Hepatocyte (in vitro differentiated cells): ENCODE measurements around the gene RAPGEF4. TPM values are rescaled to one million over a fixed set of nuclear protein-coding genes. Genes with fewer than 3 reads are reported as not detected.

Source experiments
- DNase-seq: peaks from one replicate; pipeline ENCODE4 v3.0.0-alpha.2; 2016; ENCODE audit warnings: low spot score
- H2AFZ ChIP-seq: fragments of 200-600 bp; sonication (generic); 2 replicates; pipeline ENCODE4 v1.6.0; 2016; ENCODE audit warnings: antibody characterized with exemption, mild to moderate bottlenecking
- H3K27ac ChIP-seq: fragments of 200-600 bp; sonication (generic); 2 replicates; pipeline ENCODE4 v1.5.1; 2016; ENCODE audit warnings: mild to moderate bottlenecking
- H3K27me3 ChIP-seq: fragments of 200-600 bp; sonication (generic); 2 replicates; pipeline ENCODE4 v1.6.1; 2016
- H3K36me3 ChIP-seq: fragments of 200-600 bp; sonication (generic); replicated peaks from 2 replicates; pipeline ENCODE4 v1.5.1; 2016; ENCODE audit warnings: low read depth; ENCODE audit not compliant: insufficient read depth
- H3K4me1 ChIP-seq: fragments of 200-600 bp; sonication (generic); 2 replicates; pipeline ENCODE4 v1.5.1; 2016; ENCODE audit warnings: mild to moderate bottlenecking, moderate library complexity; ENCODE audit not compliant: insufficient read depth
- H3K4me2 ChIP-seq: fragments of 200-600 bp; sonication (generic); 2 replicates; pipeline ENCODE4 v1.6.0; 2016
- H3K4me3 ChIP-seq: fragments of 200-600 bp; sonication (generic); 2 replicates; pipeline ENCODE4 v1.5.1; 2016; ENCODE audit warnings: mild to moderate bottlenecking
- H3K79me2 ChIP-seq: fragments of 200-600 bp; sonication (generic); 2 replicates; pipeline ENCODE4 v1.6.0; 2017; ENCODE audit warnings: mild to moderate bottlenecking
- H3K9me2 ChIP-seq: fragments of 200-600 bp; sonication (generic); replicated peaks from 2 replicates; pipeline ENCODE4 v1.6.0; 2017; ENCODE audit warnings: mild to moderate bottlenecking; ENCODE audit not compliant: insufficient read depth
- H3K9me3 ChIP-seq: fragments of 200-600 bp; sonication (generic); 2 replicates; pipeline ENCODE4 v1.5.1; 2016; ENCODE audit warnings: low read depth, mild to moderate bottlenecking
- H4K20me1 ChIP-seq: fragments of 200-600 bp; sonication (generic); 2 replicates; pipeline ENCODE4 v1.6.0; 2016; ENCODE audit warnings: mild to moderate bottlenecking; ENCODE audit not compliant: insufficient read depth, poor library complexity, severe bottlenecking
- EZH2 ChIP-seq: fragments of 200-600 bp; sonication (generic); IDR thresholded peaks from 2 replicates; pipeline ENCODE4 v1.6.1; 2016; ENCODE audit warnings: antibody characterized with exemption, mild to moderate bottlenecking, borderline replicate concordance
- EZH2phosphoT487 ChIP-seq: fragments of 200-600 bp; sonication (generic); IDR thresholded peaks from one replicate; pipeline ENCODE4 v1.6.1; 2018; ENCODE audit warnings: antibody characterized with exemption, mild to moderate bottlenecking, low read depth, moderate library complexity; ENCODE audit not compliant: unreplicated experiment, severe bottlenecking
- WGBS: methylation state at CpG from one replicate; pipeline ENCODE4 v1.1.6; 2016; ENCODE audit warnings: low lambda C conversion rate; ENCODE audit errors: missing lambda C conversion rate; 5-methylcytosine and 5-hydroxymethylcytosine counted together
- polyA plus RNA-seq: library from polyadenylated mRNA; unstranded; fragments of >200 nt; fragmentation: Nextera tagmentation; extraction: Ambion mirVana; gene quantifications from 2 replicates; pipeline ENCODE4 v1.2.1, GENCODE V29; 2016
- total RNA-seq: library from RNA; depleted of rRNA; stranded (reverse); fragments of >200 nt; gene quantifications from 2 replicates; pipeline ENCODE4 v1.2.3, GENCODE V29; 2014
- TF ChIP-seq, protein P1 (sequence below): fragments of 200-600 bp; sonication (generic); IDR thresholded peaks from 2 replicates; pipeline ENCODE4 v1.5.1; 2016; ENCODE audit warnings: antibody characterized with exemption, mild to moderate bottlenecking; ENCODE audit not compliant: poor library complexity

The RAPGEF4 gene
- total and polyA plus RNA-seq, 2 experiments from 2014 or later: 1.9 to 2.0 TPM

- Histone ChIP-seq H3K9me2 (no peaks in the 10 kb centered on the region), H3K79me2 (no peaks in the 10 kb centered on the region), H3K27ac (peak overlapping the region; percentile 45), H3K4me1 (peaks cover 16% of the 10 kb centered on the region), H3K4me2 (peak overlapping the region; percentile 6), H3K4me3 (no peak overlapping the region), H3K27me3 (no peaks in the 10 kb centered on the region), H3K9me3 (no peaks in the 10 kb centered on the region), H3K36me3 (no peaks in the 10 kb centered on the region), H2AFZ (no peak overlapping the region), H4K20me1 (no peaks in the 10 kb centered on the region)
- 65% methylated on average over 14 of the region's 14 CpGs for WGBS
- peak; percentile 75 for DNase-seq
- TF ChIP-seq, protein P1, sequence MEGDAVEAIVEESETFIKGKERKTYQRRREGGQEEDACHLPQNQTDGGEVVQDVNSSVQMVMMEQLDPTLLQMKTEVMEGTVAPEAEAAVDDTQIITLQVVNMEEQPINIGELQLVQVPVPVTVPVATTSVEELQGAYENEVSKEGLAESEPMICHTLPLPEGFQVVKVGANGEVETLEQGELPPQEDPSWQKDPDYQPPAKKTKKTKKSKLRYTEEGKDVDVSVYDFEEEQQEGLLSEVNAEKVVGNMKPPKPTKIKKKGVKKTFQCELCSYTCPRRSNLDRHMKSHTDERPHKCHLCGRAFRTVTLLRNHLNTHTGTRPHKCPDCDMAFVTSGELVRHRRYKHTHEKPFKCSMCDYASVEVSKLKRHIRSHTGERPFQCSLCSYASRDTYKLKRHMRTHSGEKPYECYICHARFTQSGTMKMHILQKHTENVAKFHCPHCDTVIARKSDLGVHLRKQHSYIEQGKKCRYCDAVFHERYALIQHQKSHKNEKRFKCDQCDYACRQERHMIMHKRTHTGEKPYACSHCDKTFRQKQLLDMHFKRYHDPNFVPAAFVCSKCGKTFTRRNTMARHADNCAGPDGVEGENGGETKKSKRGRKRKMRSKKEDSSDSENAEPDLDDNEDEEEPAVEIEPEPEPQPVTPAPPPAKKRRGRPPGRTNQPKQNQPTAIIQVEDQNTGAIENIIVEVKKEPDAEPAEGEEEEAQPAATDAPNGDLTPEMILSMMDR: no peak
Measured at GRCh38 chr2:172995323-172996244, 259.9 kb downstream of the RAPGEF4 start.

GRCh38 chr2:172996387-172996961 is 260.8 kb downstream of the RAPGEF4 start:
- no peaks in the 10 kb centered on the region for H3K9me2 ChIP-seq
- no peak overlapping the region for H2AFZ ChIP-seq
- peak overlapping the region; percentile 20 for H3K27ac ChIP-seq
- H3K27me3 ChIP-seq: no peaks in the 10 kb centered on the region
- no peaks in the 10 kb centered on the region for H4K20me1 ChIP-seq
- H3K79me2 ChIP-seq: no peaks in the 10 kb centered on the region
- TF ChIP-seq, protein P1: no peak
- TF ChIP-seq EZH2 (no peak), EZH2phosphoT487 (no peak)
- 89% methylated on average over 4 of the region's 5 CpGs for WGBS
- H3K4me1 ChIP-seq: peaks cover 16% of the 10 kb centered on the region
- no peaks in the 10 kb centered on the region for H3K9me3 ChIP-seq
- H3K4me2 ChIP-seq: no peak overlapping the region
- no peak for DNase-seq
- H3K36me3 ChIP-seq: no peaks in the 10 kb centered on the region
- H3K4me3 ChIP-seq: no peak overlapping the region

- DNase-seq: no peak
- Histone ChIP-seq H3K27me3 (no peaks in the 10 kb centered on the region), H3K9me2 (no peaks in the 10 kb centered on the region), H3K4me3 (no peak overlapping the region), H4K20me1 (no peaks in the 10 kb centered on the region), H3K4me2 (no peak overlapping the region), H3K4me1 (peaks cover 16% of the 10 kb centered on the region), H2AFZ (no peak overlapping the region), H3K9me3 (no peaks in the 10 kb centered on the region), H3K79me2 (no peaks in the 10 kb centered on the region), H3K36me3 (no peaks in the 10 kb centered on the region), H3K27ac (no peak overlapping the region)
- WGBS: 94% methylated on average over 2 of the region's 2 CpGs
- TF ChIP-seq, protein P1: no peak
- TF ChIP-seq EZH2 (no peak), EZH2phosphoT487 (no peak)
Measured at GRCh38 chr2:172997031-172997430, 261.4 kb downstream of the RAPGEF4 start.
